GM18520 (cell line): Measurements from ENCODE around the gene CSPG4.

ENCODE experiments used
- ATAC-seq: cut with Tn5 transposase; IDR thresholded peaks from one replicate; pipeline ENCODE4 v1.9.1; 2021; ENCODE audit not compliant: unreplicated experiment

Gene CSPG4

DNA sequence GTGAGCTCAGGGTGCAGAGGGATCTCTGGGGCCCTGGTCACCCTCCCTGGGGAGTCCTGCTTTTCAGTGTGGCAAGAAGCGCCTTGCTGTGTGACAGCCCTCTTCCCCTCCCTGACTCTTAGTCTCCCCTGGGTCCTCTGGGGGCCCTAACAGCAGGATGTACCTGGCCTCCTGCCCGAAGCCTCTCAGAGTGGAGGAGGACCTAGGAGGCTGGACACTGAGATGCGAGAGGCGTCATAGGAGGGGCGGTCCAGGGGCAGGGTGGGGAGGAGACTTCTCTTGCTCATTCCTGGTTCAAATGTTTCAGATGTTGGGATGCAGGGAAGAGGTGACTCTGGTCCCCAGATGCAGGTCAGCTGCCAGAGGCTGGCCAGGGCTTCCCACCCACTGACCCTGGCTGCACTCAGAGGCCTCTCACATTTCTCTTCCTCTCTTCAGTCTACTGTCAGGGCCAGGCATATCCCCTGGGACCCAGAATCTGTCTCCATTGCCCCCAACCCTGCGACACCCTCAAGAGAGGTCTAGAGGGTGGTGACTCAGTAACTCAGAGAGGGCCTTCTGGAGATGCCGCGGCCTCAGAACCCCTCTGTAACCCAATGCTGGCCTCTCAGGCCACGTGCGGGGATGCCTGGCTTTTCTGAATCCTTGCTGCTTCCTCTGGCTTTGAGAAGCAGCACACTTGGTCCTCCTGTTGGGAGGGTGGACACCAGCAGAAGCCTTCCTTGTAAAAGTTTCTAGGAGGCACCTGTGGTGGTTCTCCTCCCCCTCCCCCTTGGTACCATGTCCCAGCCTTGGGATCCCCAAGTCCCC, 39.0 kb downstream of the CSPG4 start:
- ATAC-seq: no peak

DNA sequence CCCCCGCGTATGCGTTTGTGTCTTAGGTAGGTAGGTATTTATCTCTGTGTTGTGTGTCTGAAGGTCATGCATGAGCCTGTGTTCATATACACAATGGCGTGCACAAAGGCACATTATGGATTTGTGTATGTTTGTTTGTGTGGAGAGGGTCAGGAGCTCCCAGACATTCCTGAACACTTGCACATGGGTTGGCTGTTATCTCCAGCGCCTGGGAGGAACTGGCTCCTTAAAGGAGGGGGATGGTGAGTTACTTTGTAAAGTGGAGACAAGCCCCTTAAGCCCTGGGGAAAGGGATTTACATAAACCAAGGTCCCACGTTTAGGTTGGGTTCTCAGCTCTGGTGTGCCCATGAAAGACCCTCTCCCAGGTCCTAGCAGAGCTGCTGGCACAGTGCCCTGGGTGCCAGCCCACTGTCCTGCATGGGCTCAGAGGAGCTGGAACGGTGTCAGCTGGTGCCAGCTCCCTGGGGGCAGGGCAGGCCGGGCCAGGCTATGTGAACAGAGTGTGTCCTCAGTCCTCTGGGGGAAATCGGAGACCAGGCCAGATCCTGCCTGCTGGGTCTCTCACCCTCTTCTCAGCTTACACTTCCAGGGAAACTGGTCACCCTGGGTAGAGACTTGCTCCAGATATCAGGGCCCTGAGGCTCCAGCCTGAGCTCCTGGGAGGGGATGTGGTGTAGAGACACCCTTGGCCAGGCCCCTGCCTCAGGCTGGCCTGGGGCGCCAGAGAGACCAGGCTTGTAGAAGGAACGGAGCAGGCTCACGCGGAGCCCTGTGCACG, 39.8 kb downstream of the CSPG4 start:
- ATAC-seq: no peak

DNA sequence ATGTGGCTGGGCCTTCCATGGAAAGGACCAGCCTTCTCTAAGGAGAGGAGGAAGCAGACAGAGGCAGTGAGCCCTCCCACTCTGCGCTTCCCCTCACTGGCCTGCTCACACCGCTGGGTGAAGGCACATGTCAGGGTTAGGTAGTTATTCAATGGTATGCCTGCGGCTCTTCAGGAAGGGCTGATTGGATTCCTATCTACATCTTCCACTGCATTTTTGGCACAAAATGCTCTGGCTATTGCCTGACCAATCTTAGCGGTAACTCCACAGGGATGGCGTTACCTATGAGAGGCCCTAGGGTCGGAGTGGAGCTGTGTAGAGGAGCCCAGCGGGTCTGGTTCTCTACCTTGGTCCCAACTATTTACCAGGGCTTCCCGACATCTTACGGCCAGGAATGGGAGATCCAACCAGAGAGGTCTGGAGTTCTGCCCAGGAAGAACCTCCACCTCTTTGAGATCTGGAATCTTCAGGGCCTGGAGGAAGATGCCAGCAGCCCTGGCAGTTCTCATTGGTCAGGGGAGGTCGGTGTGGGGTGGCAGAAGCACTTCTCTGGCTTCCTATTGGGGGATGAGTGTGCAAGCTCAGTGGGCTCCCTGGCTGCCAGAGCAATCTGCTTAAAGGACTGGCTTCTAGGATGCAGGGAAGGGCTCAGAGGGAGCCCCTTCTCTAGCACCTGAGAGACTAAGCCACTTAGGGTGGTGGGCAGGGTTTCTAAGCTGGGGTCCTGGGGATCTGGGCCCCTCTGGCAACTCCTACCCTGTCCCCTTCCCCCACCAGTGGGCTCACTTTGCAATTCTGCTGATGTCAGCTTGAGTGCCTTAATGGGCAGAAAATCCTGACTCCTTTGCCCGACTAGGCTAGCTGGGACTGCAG, 40.7 kb downstream of the CSPG4 start:
- no peak for ATAC-seq

DNA sequence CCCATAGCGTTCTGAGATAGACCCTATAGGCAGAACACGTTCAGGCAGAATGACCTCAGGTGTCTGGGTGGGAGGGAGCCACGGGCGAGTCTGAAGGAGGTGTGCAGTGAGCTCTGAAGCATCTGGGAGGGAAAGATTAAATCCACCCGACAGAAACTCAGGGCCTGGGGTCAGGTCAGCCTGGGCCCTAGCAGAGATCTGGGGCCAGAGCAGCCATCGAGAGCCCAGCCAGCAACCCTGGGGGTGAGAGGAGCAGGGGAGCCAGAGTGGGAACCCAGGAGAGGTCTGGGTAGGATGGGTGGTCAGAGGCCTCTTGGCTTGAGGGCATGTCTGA, 42.8 kb downstream of the CSPG4 start:
- no peak for ATAC-seq

DNA sequence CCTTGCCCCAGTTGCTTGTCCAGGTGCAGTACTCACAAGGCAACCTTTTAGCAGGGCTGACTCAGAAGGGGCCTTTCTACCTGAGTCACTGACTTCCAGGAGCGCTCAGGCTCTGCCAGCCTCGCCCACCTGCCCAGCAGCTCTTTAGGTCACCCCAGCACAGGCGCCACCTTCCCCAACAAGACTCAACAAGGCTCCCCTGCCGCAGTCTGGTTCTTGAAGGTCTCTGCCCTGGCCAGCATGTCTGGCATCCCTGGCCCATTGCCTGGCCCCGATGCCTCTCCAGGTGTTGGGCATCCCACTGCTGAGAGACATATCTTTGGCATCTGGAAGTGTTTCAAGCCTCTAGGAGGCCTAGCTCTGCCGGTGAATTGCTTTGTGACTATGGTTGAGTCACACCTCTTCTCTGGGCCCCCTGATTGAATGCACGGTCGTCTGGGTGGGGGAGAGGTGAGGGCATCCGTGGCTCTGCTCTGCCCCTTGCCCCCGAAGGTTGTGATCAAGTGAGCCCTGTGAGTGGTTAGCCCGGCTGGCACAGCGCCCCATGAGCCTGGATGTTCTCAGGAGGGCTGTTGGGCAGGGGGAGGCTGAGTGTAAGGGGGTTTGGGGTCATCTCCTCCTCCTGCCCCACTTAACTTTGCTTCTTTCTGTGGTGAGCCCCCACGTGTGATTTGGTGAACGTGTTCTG, 43.3 kb downstream of the CSPG4 start:
- ATAC-seq: no peak

DNA sequence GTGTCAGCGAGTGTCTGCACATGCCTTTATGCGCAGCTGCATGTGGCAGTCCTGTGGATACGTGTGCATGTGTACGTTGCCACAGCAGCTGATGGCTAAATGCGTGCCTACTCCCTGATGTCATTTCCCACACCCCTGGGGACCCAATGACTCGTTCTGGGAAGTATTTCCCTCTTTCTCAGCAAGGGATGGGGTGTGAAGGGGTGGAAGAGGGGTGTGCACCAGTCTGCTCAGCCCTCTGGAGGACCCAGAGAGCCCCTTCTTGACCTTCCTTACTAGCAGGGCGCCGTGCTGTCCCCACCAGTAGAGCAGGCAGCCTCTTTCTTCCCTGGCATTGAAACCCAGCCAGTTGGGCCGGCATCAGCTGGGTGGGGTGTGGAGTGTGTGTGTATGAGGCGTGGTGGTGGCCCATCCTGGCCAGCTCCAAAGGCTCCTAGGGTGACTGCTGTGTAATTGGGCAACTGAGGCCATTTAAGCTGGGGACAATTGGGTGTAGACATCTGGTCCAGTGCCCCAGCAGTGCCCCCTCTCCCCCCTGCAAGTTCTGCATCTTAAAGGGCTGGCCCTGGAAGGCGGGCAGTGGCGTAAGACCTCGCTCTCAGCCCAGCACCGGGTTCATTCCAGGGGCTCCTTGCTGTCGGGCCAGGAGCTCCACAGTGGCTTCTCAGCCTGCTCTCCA, 45.7 kb downstream of the CSPG4 start:
- ATAC-seq: no peak

DNA sequence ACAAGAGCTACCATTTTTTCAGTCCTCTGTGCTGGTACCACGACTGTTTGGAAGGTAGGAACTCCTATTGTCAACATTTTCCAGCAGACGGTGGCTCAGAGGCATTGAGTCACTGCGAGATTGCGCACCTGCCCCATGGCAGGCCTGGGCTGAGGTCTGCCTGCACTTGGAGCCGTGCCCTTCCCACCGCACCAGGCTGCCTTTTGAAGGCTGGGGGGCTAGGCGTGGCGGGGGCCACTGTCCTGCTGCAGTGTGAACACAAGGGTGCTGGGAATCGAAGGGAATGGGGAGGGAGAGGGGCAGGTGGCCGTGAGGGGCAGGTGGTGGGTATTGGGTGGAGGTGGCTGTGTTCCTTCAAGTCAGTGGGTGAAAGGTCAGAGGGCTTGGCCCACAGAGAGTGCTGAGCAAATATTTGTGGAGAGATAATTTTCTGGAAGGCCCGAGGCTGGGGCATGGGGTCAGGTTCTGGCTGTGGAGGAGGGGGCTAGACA, 48.7 kb downstream of the CSPG4 start:
- no peak for ATAC-seq

DNA sequence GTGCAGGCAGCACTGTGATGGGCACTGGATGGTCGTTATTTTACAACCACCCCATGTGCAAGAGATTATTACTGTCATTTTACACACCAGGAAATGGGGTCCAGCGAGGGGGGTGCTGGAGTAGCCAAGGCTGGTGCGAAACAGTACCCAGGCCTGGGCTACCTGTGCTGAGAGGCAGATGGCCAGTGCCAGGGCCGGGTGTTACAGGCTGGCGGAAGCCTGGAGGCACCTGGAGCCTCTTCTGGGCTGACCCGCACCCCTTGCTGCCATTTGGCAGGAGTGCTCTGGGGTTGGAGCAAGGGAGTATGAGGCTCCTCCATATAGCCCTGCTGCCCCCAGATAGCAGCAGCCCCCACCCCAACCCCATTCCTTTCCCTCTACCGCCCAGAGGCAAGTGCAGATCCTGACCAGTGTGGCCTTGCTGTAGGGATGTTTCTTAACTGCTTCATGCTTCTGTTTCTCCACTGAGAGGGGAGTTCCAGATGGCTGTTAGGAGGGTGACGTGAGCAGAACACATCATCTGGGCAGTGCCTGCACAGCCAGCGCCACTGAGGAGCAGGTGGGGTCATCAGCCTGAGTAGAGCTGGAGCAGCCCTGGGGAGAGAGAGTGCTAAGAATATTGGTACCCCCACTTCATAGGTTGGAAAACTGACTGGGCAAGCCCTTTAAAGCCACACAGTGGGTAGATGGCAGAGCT, 49.7 kb downstream of the CSPG4 start:
- ATAC-seq: no peak

DNA sequence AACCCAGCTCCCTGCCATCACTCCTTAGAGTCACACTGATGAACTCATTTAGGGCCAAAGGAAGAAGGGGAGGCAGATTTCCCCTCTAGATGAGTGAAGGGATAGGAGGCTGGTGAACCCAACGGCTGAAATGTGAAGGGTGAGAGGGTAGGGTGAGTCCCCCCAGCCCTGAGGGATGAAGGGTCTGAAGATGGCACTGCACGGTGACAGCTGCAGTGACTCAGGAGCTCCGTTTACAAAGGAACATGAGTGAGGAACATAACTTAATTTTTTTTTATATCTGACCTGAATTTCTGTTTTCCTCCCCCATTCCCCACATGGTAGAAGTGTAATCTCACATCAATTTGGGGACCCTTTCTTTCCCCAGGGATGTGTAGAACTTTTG, 50.9 kb downstream of the CSPG4 start:
- ATAC-seq: no peak

DNA sequence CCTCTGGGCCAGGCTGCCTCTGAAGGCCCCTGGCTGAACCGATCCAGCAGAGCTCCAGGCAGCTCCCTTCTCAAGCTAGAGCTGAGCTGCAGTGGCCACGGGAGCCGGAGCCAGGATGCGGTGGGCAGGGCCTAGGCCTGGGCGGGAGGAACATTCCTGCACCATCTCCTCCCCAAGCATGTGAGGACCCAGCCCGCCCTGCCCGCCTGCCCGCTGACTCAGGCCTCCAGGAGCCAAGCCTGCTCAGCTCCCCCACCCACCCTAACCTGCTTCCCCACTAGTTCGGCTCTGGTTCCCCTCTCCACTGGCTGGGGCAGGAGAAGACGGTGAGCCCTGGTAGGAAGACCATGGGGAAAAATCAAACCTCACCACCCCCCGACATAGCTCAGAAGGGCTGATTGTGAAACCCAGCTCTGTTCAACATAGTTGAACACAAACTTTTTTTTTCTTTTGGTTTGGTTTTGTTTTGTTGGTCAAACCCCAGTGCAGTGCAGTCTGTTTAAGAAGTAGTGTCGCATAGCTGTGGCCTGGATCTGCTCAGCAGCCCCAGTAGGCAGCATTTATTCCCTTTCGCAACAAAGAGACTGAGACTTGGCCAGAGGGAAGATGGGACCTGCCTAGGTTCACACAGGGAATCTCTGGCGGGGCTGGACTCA, 51.4 kb downstream of the CSPG4 start:
- no peak for ATAC-seq

DNA sequence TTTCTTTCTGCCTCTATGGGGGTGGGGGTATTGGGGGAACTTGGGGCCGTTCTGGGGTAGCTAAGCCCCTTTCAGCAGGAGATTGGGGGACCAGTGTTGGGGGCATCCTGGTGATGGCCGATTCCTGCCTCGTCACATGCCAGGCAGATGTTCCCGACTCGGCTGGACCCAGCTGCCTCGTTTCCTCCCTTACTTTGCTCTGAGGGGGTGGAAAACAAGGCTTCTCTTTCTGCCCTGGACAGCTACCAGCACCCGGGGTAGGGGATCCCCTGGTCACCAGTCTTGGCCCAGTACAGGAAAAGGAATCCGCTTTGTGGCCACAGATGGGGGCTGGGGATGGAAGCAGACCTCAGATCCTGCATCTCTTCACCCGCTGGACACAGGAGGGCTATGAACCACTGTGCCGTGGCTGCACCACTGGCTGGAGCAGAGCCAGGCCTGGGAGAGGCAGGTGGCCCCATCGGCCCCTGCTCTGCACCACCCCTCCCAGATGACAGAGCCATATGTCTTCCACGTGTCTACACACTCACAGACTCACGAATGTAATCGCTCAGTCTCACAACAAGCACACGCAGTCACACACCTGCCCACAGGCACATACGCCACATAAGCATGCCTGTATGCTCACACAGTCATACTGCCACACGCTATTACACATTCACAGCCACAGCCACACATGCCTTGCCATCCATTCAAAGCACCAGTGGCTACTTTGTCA, 52.6 kb downstream of the CSPG4 start:
- ATAC-seq: no peak

DNA sequence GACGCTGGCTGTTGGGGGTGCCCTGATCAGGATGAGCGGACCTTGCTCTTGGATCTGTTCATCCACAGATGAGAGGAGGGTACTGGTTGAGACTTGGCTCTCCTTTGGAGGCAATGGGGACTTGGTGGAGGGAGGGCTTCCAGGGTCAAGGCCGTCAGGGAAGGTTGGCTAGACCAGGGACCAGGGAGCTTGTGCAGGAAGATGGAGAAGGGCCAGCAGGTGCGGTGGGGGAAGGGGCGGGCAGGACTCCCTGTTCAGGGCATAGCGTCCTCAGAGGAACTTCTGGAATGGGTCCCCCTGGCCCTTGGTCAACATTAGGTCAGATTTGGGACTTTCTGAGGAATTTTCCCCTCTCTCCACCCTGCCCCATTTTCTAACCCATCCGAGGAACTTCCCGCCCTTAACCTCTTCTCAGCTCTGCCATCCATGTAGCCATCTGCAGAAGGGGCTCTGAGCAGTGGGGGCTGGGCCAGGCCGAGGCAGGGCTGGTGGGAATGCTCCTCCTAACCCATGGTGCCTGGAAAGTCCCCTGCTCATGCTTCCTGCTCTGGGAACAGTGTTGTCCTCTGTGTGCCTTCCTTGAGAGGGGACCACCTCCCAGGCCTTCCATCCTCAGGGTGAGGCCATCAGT, 53.4 kb downstream of the CSPG4 start:
- ATAC-seq: no peak

DNA sequence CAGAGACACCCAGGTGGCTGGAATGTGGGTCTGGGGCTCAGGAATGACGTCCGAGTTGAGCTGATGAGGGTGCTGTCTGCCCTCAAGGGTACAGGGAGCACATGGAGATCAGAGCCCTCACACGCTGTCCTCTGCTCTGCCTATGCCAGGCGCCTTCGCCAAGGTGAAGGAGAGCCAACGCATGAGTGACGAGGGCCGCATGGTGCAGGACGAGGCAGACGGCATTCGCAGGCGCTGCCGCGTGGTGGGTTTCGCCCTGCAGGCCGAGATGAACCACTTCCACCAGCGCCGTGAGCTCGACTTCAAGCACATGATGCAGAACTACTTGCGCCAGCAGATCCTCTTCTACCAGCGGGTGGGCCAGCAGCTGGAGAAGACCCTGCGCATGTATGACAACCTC, 55.8 kb downstream of the CSPG4 start:
- no peak for ATAC-seq

DNA sequence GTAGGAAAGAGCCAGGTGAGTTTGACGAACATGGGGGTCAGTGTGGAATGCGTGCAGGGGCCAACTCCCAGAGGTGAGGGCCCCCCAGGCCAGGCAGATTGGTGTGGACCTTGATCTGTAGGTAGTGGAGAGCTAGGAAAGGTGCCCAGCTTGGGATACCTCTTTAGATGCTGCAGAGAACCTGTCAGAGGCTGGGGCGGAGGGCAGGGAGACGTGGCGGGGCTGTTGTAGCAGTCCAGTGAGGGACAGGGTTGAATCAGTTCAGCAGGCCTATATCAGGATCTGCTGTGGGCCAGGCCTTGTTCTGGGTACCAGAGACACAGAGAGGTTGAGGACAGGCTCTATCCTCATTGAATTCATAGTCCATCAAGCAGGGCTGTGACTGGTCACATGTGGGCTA, 56.3 kb downstream of the CSPG4 start:
- no peak for ATAC-seq

DNA sequence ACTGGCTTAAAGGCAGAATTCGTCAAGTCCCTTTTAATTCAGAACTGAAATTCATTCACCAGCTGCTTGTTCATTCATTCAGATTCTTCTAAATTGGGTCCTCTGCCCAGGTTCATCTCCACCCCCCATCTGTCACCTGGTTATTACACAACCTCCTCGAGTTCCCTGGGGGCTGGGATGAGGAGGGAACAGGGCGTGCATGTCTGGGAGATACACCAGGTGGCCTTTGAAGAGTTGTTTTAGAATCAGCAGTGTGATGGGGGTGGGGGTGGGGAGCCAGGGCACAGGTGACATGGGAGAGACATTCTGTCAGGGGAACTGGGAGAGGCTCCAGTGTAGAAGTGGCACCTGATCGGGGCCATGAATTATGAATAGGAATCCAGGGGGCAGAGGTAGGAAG, 56.7 kb downstream of the CSPG4 start:
- ATAC-seq: no peak

DNA sequence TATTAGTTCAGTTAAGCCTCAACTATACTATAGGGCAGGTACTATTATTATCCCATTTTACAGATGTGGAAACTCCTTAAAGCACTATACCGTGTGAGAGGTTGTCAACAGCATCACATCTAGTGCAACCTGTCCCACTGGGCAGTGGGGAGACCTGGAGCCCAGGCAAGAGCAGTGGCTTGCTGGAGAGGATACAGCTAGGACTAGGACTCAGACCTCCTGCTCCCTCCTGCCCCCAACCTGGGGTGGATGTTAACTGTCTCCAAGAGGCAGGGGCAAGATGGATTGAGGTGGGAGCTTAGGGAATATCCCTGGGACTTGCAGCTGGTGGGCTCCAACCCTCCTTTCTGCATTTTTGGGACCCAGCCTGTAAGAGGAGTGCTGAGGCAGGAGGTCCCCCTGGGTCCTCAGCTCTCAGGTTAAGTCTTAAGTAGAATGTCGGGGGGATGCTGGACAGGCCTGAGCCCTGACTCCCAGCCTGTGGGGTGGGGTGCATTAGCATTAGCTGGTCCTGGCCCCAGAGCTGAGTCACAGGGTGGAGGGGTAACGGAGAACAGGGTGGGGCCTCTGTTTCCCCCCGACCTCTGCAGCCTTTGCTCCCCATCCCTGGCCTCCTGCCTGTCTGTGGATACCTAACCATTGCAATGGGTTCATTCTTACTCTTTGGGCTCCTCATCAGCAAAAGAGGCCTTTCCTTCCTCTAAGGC, 58.3 kb downstream of the CSPG4 start:
- ATAC-seq: no peak

DNA sequence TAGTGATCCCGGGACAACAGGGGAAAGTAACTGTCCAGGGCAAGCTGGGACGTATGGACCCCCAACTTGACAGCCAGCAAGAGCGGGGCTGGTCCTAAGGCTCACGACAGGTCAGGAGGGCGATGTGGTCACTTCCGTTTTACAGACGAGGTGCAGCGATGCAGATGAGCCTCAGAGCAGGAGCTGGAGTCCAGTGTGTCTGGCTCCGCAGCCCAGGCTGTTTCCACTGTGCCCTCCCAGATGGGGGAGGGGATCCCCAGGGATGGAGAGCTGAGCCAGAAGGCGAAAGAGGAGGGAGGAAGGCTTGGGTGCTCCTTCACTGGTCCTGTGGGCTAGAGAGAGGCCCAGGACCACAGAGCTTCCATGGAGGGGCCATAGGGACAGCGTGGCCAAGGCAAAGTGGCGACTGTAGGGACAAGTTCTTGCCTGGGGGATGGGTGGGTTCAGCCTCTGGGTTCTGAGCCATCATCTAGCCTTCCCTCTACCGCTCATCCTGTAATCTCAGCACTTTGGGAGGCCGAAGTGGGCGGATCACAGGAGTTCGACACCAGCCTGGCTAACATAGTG, 59.2 kb downstream of the CSPG4 start:
- no peak for ATAC-seq
